DMS53 treated with DMSO at 0.1 percent for 48 hours (cell line): ENCODE measurements around the gene RDH14.
A peak's percentile ranks its signal among the peaks of the same experiment; 100 is the strongest.

ENCODE experiments used
- DNase-seq: peaks from one replicate; lab custom pipeline; 2025; ENCODE audit not compliant: unreplicated experiment; lab: John Stamatoyannopoulos, UW

Gene RDH14, protein sequence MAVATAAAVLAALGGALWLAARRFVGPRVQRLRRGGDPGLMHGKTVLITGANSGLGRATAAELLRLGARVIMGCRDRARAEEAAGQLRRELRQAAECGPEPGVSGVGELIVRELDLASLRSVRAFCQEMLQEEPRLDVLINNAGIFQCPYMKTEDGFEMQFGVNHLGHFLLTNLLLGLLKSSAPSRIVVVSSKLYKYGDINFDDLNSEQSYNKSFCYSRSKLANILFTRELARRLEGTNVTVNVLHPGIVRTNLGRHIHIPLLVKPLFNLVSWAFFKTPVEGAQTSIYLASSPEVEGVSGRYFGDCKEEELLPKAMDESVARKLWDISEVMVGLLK

DNA sequence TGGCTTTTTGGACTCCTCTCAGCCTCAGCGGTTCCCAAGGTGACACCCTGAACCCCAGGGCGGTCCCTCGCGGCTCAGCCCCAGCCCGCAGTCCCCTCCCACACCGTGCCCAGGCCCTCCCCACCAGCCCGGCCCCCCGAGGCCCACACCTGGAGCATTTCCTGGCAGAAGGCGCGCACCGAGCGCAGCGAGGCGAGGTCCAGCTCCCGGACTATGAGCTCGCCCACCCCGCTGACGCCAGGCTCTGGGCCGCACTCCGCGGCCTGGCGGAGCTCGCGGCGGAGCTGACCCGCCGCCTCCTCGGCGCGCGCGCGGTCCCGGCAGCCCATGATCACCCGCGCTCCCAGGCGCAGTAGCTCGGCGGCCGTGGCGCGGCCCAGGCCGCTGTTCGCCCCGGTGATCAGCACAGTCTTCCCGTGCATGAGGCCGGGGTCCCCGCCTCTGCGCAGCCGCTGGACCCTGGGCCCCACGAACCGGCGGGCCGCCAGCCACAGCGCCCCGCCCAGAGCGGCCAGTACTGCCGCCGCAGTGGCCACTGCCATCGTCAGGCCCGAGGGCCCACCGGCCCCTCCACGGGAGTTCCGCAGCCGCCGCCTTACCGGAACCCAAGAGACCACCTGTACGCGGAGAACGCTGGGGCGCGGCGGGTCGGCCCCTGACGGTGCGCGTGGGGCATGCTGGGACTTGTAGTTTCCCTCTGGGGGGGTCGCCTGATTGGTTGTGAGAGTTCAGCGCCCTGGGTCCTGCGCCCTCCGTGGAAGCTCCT, at the start of gene RDH14:
Gene RDH14 (minus strand): TSS at position 623 of the 766 bp plus-strand sequence. CDS start 81 bp downstream, at position 542.
- peak; percentile 42 for DNase-seq

GRCh38 chr2:18610090-18610489, 49.6 kb upstream of the RDH14 start:
- no peak for DNase-seq

GRCh38 chr2:18605115-18605514, 44.7 kb upstream of the RDH14 start:
- DNase-seq = no peak

DNA sequence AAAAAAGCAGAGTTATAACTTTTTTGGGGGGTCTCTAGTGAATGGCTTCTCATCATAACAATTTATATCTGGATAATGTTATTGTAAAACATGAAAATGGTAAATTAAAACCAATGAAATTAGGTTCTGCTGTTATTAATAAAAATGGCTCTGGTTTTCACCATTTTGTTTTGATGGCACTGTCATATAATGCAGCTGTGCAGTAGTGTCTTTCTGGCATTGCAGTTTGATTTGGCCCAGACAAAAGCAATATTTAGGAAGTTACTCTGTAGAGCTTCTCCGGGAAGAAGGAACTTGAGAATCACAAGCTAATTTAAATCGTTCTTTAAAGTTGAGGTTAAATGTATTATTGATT, 44.1 kb upstream of the RDH14 start:
- DNase-seq = no peak

DNA sequence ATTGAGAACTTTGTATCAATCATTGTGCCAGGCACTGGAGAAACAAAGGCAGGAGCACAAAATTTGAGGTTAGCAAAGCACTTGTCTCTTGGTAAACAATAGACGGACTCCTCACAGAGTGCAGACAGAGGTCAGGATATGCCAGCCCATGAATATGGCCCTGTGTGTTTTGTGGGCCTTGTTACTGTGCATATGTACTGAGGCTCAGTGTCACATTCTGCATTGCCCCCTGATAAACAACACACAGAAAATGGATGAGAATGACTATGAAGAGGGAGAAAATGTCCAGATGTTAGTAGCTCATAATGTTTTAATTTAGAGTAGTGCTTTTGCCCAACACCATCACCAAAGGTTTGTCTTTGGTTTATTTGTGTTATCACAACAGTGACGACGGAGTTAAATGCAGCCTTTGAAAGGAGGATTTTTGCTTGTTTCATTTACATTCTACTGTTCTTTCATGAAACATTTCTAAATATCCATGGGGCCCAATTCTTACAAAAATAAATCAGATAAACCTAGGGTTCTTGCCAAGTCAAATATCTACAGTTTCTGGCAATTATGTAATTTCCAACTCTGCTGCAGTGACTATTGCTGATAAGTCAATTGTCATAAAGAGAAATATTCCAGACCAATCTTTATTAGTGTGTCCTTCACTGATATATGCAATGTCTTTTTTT, 43.5 kb upstream of the RDH14 start:
- DNase-seq = no peak

DNA sequence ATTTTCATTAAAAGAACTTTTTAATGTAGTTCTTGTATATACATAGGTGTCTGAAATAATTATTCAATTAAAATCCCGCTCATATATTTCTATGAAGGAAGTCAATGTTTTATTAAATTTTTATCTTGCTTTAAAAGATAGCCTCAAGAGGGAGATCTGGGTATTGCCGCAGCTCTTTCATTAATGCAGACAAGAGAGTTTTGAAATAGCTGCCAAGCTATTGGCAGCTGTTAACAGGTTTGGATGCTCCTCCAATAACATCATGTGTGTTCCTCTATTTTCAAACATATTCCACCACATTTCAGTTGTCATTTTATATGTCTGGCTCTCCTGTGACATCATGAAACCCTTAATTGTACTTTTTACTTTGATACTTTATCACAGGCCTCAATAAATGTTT, 41.8 kb upstream of the RDH14 start:
- no peak for DNase-seq

DNA sequence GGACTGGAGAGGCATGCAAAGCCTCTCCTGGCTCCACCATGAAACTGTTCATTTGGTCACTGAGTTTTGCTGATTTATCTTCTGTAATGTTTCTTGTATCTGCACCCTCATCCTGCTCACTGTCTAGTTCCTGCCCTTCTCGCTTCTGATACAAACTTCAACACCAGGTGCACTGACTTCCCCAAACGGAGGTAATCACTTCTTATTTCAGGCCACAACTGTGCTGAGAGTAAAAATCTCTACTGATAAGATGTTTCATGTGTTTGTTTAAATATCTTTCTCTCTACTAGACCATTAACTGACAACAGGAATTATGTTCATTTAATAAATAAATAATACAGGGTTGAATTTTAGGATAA, 39.8 kb upstream of the RDH14 start:
- DNase-seq = no peak

DNA sequence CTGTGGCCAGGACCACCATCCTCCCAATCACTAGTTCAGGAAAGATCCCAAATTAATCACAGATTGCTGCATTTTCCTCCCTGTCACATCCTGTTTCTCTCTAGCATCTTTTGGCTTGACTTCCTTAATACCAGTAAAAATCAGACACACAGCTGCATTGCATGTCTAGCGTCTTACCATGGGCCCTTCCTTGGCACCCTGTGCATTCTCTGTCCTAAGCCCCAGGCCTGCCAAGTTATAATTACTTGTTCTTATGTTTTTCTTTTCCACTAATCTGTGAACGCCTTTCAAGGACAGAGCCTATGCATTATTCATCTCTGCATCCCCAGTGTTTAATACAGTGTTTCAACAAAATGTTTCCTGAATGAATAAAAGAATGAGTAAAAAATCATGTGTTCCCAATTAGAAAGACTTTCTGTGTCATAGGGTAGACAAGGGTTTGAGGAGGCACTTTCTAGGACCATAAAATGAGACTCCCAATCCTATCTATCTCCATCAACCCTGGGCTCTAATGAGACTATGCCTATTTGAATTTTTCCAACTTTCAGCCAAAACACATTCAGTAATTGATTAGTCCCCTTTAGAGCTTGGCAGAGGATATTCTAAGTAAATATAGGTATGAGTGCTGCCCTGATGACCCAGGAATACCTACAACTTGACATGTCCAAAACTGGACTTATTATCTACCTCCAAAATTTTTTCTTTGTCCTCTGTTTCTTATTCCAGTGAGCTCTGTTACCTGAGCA, 39.2 kb upstream of the RDH14 start:
- no peak for DNase-seq

DNA sequence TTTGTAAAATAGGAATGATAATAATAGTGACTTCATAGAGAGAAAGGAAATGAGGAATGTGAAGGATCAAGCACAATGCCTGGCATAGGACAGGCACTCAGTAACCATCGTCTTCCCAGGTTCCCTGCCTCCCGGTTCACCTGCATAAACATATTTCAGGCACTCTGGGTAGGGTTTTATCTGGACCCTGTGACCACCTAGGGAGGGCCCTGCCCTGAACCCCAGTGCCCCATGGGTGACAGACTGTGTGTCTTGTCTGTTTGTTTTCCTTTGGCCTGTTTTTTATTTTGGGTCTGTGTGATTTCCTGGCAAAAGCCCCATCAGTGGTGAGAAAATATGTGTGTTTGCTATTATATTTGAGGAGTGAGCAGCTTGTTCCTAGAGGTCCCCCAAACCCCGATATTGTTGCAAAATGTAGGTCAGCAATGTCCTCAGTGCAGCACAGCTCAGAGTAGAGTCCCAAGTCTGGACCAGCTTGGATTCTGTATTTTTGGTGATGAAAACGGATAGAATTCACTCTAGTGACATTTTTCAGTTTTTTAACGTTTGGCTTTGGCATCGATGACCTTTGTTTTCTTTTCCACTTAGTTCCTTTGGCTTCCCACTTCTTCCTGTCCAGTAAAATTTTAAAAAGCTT, 38.5 kb upstream of the RDH14 start:
- DNase-seq = no peak

DNA sequence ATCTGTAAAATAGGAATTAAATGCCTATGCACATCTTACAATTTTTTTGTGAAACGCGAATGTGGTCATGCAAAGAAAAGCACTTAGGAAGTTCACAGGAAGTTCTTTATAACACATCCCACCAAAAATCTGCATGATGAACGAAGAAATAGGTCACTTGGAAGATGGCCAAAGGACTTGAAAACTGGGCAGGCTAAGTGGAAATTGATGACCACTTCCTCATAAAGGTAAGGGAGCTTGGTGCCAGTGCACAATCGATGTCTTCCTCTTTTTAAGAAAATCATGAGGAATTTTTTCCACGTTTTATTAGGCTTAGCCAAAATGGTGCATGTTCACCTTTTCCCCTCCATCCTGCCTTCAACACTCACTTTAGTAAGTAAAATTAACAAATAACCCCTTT, 37.2 kb upstream of the RDH14 start:
- no peak for DNase-seq

DNA sequence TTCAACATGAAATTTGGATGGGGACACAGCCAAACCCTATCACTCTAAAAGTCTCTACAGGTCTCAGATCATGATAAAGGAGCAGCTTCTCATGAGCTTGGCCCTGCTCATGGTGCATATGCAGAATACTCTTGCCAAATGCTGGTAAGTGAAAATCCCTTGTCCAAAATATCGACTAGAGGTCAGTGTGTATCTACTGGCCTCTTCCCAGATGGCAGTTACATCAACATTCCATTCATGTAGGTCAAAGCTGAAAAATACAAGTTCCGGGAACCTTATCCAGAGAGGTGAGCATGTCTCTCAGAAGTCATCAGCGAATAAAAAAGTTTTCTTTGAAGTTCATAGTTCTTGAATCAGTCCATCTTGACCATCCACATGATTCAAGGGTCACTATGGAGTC, 36.5 kb upstream of the RDH14 start:
- no peak for DNase-seq

DNA sequence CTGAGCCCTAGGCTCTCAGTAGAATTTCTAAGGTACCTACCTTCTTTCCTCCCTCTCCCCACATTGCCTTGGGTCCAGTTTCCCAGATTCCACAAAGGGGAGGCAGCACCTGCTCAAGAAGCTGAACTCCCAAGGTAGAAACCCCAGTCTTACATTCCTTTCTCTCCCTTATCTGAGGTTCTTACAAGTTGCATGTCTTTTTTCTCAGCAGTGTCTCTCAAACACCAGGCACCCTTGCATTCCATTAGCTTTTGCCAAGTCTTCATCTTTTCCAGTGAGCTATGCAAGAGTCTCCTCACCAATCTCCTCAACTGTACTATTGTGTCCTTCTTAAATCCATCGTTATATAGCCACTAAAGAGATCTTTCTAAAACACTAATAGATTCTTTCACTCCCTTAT, 33.0 kb upstream of the RDH14 start:
- DNase-seq = no peak

DNA sequence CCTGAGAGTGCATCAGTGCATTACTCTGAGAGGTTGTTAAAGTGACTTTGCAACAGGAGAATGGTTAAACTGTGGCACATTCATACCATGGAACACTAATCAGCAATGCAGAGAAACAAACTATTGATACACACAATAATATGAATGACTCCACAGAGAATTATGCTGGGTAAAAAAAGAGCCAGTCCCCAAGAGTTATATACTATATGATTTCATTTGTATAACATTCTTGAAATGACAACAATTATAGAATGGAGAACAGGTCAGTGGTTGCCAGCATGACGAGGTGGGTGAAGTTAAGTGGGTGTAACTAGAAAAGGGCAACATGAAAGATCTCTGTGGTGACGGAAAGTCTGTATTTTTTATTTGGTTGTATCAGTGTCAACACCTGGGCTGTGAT, 31.9 kb upstream of the RDH14 start:
- DNase-seq = no peak

DNA sequence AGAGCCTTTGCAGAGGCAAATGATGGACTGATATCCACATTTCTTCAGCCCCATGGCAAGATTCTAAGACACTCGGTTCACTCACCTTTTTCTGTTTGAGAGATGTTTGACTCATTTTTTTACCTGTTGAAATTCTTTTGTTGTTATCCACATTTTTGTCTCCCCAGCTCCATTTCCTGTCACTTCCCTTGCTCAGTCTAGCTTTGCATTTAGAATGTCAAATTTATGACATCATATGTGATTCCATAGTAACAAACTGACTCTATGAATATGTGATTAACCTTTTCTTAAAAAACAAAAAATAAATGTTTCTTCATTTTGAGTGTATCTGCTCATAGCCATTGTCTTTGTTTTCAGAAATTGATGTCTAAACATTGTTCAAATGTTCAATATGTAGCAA, 28.9 kb upstream of the RDH14 start, which contains the start of gene NT5C1B:
Gene NT5C1B (minus strand): TSS at position 216 of the 400 bp plus-strand sequence. CDS start 101 bp downstream, at position 115.
- no peak for DNase-seq

DNA sequence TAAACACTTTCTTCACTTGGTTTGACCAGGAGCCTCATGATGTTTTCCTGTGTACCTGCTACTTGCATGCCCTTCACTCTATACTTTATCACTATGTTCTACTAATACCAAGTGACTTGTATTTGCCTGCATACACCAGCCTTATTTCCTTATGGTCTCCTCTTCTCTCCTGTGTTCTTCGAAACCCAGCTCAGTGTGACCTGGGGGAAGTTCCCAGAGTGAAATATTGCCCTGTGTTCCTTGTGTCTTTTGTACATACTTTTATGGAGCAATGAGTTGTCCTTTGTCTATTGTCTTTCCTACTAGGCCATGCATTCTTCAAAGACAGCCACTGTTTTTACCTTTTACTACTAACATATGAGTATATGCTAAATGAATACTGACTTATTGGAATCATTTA, 28.3 kb upstream of the RDH14 start:
- no peak for DNase-seq

DNA sequence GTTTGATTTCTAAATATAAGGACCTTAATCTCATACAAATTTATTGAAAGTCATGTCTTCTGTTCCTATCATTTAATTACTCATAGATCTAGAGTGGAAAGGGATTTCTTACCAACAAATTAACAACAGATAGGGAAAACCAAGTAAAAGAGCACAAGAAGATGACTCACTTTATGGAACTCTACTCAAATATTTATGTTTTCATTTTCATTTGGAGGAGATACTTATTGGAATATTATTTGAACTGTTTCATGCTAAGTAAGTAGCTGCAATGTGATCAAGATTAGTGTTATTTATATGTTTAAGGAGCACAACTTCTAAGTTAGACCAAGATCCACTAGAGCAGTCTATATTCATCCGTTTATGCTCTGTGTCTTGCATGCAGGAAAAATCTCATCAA, 27.6 kb upstream of the RDH14 start:
- no peak for DNase-seq

- DNase-seq = no peak
Observed at GRCh38 chr2:18585526-18585925, 25.1 kb upstream of the RDH14 start.

GRCh38 chr2:18584608-18584954, 24.1 kb upstream of the RDH14 start:
- no peak for DNase-seq

- no peak for DNase-seq
Observed at GRCh38 chr2:18583905-18584607, 23.6 kb upstream of the RDH14 start.

- no peak for DNase-seq
Observed at GRCh38 chr2:18580606-18581005, 20.2 kb upstream of the RDH14 start.
